Immature natural killer cell (primary cell): ENCODE results near the gene ZNF808. TPM values are rescaled to one million over a fixed set of nuclear protein-coding genes. Genes with fewer than 3 reads are reported as not detected.
"Not testable (repeated sequence)": the region's sequence is repeated elsewhere in the genome, so short reads cannot be mapped to it uniquely, and the experiment has no call there.

Source experiments
- DNase-seq, 3 donors: peaks; one replicate each; pipeline ENCODE4 v3.0.0; 2022; ENCODE audit warnings: mixed read lengths in 1 of 3
- H3K27ac Mint-ChIP-seq, 6 donors: one replicate each; pipeline ENCODE4 v1.8.0; 2020; ENCODE audit warnings: mixed read lengths in 6 of 6, mild to moderate bottlenecking in 5 of 6, inconsistent platforms in 4 of 6, moderate library complexity in 3 of 6
- H3K27me3 Mint-ChIP-seq, 3 donors: one replicate each; pipeline ENCODE4 v1.8.0; 2020 to 2021; ENCODE audit warnings: low read depth in 3 of 3, mild to moderate bottlenecking in 3 of 3, mixed read lengths in 3 of 3, moderate library complexity in 3 of 3, inconsistent platforms in 1 of 3
- H3K36me3 Mint-ChIP-seq, 3 donors: one replicate each; pipeline ENCODE4 v1.8.0; 2020; ENCODE audit warnings: mixed read lengths in 3 of 3, inconsistent platforms in 2 of 3, mild to moderate bottlenecking in 2 of 3
- H3K4me1 Mint-ChIP-seq, 2 donors: one replicate each; pipeline ENCODE4 v1.8.0; 2020; ENCODE audit warnings: inconsistent platforms in 2 of 2, mild to moderate bottlenecking in 2 of 2, mixed read lengths in 2 of 2, moderate library complexity in 1 of 2
- H3K4me3 Mint-ChIP-seq, 5 donors: one replicate each; pipeline ENCODE4 v1.8.0; 2020; ENCODE audit warnings: mild to moderate bottlenecking in 5 of 5, mixed read lengths in 5 of 5, inconsistent platforms in 3 of 5, moderate library complexity in 3 of 5
- H3K9me3 Mint-ChIP-seq, 6 donors: one replicate each; pipeline ENCODE4 v1.8.0; 2020; ENCODE audit warnings: mild to moderate bottlenecking in 6 of 6, mixed read lengths in 6 of 6, inconsistent platforms in 4 of 6, moderate library complexity in 3 of 6
- polyA plus RNA-seq, 3 donors: library from polyadenylated mRNA; unstranded; fragments of 300-500 nt; fragmentation: Illumina TruSeq; gene quantifications; one replicate each; pipeline ENCODE4 v1.2.3, GENCODE V29; 2021

Gene ZNF808
- polyA plus RNA-seq, 3 donors from 2014 or later = 12.4 to 16.6 TPM; not detected in 1

- peaks cover 16 to 55% (median 46%) of the 10 kb centered on the region in 6 donors for H3K9me3 Mint-ChIP-seq
- peaks cover 38 to 70% (median 51%) of the 10 kb centered on the region in 3 donors for H3K36me3 Mint-ChIP-seq
- H3K27ac Mint-ChIP-seq = no peak overlapping the region
- H3K4me3 Mint-ChIP-seq = no peak overlapping the region
- H3K27me3 Mint-ChIP-seq = peaks cover 0 to 4% (median 1%) of the 10 kb centered on the region in 3 donors
- DNase-seq = no peak
- no peaks in the 10 kb centered on the region for H3K4me1 Mint-ChIP-seq
Measured at GRCh38 chr19:52584736-52585440, 57.4 kb downstream of the ZNF808 start.

DNA sequence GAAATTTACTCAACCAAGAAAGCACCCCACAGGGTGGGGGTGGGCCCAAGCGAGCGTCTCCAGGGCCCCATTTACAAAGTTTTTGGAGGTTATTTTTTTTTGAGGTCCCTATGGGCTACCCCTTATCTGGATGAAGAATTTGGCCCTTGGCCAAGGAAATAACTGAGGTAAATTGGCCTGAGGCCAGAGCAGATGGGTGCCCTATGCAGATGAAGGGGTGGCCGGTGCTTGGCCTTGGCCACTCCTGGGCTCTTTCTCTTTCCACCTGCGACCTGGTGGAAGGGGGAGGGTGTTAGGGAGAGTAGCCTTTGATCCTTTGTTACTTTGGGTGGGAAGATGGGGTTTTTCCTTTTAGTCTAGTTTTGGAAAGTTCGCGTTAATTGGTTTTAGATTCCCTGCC, 58.1 kb downstream of the ZNF808 start:
- Mint-ChIP-seq H3K9me3 (peaks cover 16 to 51% (median 43%) of the 10 kb centered on the region in 6 donors), H3K36me3 (peaks cover 34 to 70% (median 52%) of the 10 kb centered on the region in 3 donors), H3K4me3 (no peak overlapping the region), H3K27me3 (peaks cover 0 to 5% (median 1%) of the 10 kb centered on the region in 3 donors), H3K4me1 (no peaks in the 10 kb centered on the region), H3K27ac (no peak overlapping the region)
- no peak for DNase-seq

DNA sequence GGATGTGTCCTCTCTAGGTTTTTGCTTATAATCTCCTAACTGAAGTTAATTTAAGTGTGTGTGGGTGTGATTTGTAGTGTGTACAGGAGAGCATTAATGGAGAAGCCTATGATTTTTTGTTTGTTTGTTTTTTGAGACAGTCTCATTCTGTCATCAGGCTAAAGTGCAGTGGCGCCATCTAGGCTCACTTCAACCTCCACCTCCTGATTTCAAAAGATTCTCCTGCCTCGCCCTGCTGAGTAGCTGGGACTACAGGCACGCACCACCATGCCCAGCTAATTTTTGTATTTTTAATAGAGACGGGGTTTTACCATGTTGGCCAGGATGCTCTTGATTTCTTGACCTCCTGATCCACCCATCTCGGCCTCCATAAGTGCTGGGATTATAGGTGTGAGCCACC, 63.3 kb downstream of the ZNF808 start:
- H3K36me3 Mint-ChIP-seq = peaks cover 22 to 48% (median 37%) of the 10 kb centered on the region in 3 donors
- no peak overlapping the region for H3K4me3 Mint-ChIP-seq
- H3K9me3 Mint-ChIP-seq = peaks cover 3 to 15% (median 10%) of the 10 kb centered on the region in 6 donors
- no peaks in the 10 kb centered on the region for H3K4me1 Mint-ChIP-seq
- peaks cover 0 to 8% (median 0%) of the 10 kb centered on the region in 3 donors for H3K27me3 Mint-ChIP-seq
- H3K27ac Mint-ChIP-seq = peak overlapping the region in 1 of 6 donors; percentile 36
- DNase-seq = peak in 1 of 3 donors; percentile 6

DNA sequence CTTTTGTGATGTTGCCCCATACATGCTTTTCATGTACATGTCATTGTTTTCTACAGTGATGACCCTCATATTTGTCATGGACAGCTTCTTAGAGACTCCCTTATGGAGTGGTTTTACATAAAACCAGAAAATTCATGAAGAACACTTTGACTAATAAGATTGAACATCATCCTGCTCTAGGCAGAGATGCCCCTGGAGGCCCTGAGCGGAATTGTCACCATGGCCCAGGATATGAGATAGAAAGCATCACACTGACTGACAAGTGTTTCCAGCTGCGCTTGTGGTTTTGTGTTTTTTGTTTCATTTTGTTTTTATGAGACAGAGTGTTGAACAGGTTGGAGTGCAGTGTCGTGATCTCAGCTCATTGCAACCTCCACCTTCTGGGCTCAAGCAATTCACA, 64.8 kb downstream of the ZNF808 start:
- DNase-seq = peak in 1 of 3 donors; percentile 12
- H3K27ac Mint-ChIP-seq = no peak overlapping the region
- H3K36me3 Mint-ChIP-seq = peaks cover 37 to 54% (median 51%) of the 10 kb centered on the region in 3 donors
- peaks cover 2 to 19% (median 14%) of the 10 kb centered on the region in 6 donors for H3K9me3 Mint-ChIP-seq
- H3K27me3 Mint-ChIP-seq = peaks cover 0 to 6% (median 0%) of the 10 kb centered on the region in 3 donors
- H3K4me1 Mint-ChIP-seq = no peaks in the 10 kb centered on the region
- no peak overlapping the region for H3K4me3 Mint-ChIP-seq

GRCh38 chr19:52593441-52593840, 66.0 kb downstream of the ZNF808 start:
- peaks cover 38 to 53% (median 51%) of the 10 kb centered on the region in 3 donors for H3K36me3 Mint-ChIP-seq
- not testable (repeated sequence) for H3K4me3 Mint-ChIP-seq

DNA sequence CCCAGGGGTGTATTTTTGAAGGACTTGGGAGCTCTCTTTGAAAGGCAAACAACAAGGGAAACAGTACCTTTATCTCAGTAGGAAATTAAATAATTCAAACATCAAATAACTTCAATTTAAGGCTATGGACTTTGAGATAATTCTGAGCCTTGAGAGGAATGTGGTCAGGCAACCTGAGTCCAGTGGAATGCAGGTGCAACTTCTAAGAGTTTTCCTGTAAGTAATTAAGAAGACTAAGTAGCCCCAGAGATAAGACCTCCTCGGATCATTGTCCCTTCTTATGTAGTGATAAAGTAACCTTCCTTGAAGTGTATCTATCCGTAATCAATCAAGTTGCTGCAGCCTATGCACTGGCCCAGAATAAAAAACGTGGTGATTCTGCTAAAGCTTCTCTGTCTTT, 71.8 kb downstream of the ZNF808 start:
- Mint-ChIP-seq H3K9me3 (peaks cover 0 to 18% (median 10%) of the 10 kb centered on the region in 6 donors), H3K27ac (no peak overlapping the region), H3K27me3 (peaks cover 2% of the 10 kb centered on the region in 3 donors), H3K36me3 (peaks cover 30 to 32% (median 31%) of the 10 kb centered on the region in 3 donors), H3K4me3 (peak overlapping the region in 2 of 5 donors; percentile 24 to 58), H3K4me1 (peaks cover 28 to 30% of the 10 kb centered on the region in 2 donors)
- DNase-seq = no peak

More at GRCh38 chr19:52593441-52593840, 66.0 kb downstream of the ZNF808 start:
- H3K4me1 Mint-ChIP-seq, H3K27ac Mint-ChIP-seq, DNase-seq, H3K27me3 Mint-ChIP-seq: not testable (repeated sequence)
- H3K9me3 Mint-ChIP-seq = peaks cover 0 to 18% (median 11%) of the 10 kb centered on the region in 6 donors

- Mint-ChIP-seq H3K9me3 (peaks cover 0 to 16% (median 10%) of the 10 kb centered on the region in 6 donors), H3K4me1 (peaks cover 35 to 40% of the 10 kb centered on the region in 2 donors), H3K27ac (peak overlapping the region; percentile 78 to 92 (median 86)), H3K27me3 (peaks cover 0 to 2% (median 2%) of the 10 kb centered on the region in 3 donors), H3K36me3 (peaks cover 28% of the 10 kb centered on the region in 3 donors), H3K4me3 (peak overlapping the region; percentile 86 to 96 (median 95))
- no peak for DNase-seq
Measured at GRCh38 chr19:52600639-52601024, 73.2 kb downstream of the ZNF808 start.

DNA sequence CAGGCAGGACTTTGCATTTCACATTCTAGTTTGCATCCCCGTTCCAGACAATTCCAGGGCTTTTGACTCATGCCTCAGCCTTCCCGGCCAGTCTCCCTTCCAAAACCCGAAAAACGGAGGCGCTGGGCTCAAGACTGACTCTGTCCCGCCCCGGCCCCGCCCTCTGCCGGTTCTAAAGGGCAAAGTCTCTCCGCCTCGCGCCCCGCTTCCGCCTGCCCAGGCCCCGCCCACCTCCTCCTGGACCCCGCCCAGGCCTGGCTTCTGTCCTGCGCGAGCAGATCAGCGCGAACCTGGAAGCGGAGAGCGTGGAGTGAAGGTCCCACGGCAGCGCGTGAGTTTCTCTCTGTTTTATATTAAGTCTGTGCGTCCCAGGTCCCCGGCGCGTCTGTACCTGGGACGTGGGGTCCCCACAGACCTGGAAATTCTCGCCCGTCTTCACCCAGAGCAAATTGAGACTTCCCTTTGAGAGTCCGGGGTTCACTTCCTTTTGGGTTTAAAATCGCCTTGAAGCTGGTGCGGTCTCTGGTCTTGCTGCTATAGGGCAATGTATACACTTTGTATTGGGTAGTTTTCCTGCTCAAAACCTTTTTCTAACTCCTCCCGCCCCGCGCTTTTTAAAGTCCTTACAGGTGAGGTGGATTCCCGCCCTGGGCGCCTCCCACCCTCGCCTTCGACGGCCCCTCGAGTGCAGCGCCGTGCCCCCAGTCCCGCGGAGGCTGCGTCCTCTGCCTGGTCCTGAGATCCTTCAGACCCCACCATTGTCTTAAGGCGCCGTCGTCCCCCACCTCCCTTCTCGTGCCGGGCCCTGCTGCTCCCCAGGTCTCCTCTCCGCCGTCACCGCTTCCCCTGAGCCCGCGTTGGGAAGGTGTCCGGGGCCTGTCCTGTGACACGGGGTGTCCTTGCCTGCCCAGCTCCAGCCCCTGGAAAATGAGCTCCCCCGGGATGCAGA, 73.8 kb downstream of the ZNF808 start:
- Mint-ChIP-seq H3K9me3 (peaks cover 0 to 10% (median 8%) of the 10 kb centered on the region in 6 donors), H3K4me1 (peaks cover 39 to 47% of the 10 kb centered on the region in 2 donors), H3K27ac (peak overlapping the region; percentile 78 to 92 (median 87)), H3K27me3 (peaks cover 0 to 3% (median 2%) of the 10 kb centered on the region in 3 donors), H3K36me3 (peaks cover 23 to 25% (median 25%) of the 10 kb centered on the region in 3 donors), H3K4me3 (peak overlapping the region; percentile 86 to 96 (median 95))
- DNase-seq = peak; percentile 88 to 91 (median 90)

- H3K4me3 Mint-ChIP-seq = peak overlapping the region; percentile 86 to 96 (median 95)
- DNase-seq, H3K9me3 Mint-ChIP-seq, H3K27me3 Mint-ChIP-seq: not testable (repeated sequence)
- H3K36me3 Mint-ChIP-seq = peaks cover 17 to 21% (median 20%) of the 10 kb centered on the region in 3 donors
- peak overlapping the region; percentile 78 to 92 (median 87) for H3K27ac Mint-ChIP-seq
- H3K4me1 Mint-ChIP-seq = peaks cover 41 to 53% of the 10 kb centered on the region in 2 donors
Measured at GRCh38 chr19:52601974-52602366, 74.5 kb downstream of the ZNF808 start.

- peak overlapping the region; percentile 32 to 96 (median 95) for H3K4me3 Mint-ChIP-seq
- H3K4me1 Mint-ChIP-seq = peaks cover 41 to 53% of the 10 kb centered on the region in 2 donors
- H3K27ac Mint-ChIP-seq = peak overlapping the region in 2 of 6 donors; percentile 45 to 83
- no peak for DNase-seq
- peaks cover 0 to 4% (median 2%) of the 10 kb centered on the region in 3 donors for H3K27me3 Mint-ChIP-seq
- peaks cover 0 to 2% (median 0%) of the 10 kb centered on the region in 6 donors for H3K9me3 Mint-ChIP-seq
- H3K36me3 Mint-ChIP-seq = peaks cover 10 to 13% (median 13%) of the 10 kb centered on the region in 3 donors
Measured at GRCh38 chr19:52602941-52603340, 75.5 kb downstream of the ZNF808 start.

DNA sequence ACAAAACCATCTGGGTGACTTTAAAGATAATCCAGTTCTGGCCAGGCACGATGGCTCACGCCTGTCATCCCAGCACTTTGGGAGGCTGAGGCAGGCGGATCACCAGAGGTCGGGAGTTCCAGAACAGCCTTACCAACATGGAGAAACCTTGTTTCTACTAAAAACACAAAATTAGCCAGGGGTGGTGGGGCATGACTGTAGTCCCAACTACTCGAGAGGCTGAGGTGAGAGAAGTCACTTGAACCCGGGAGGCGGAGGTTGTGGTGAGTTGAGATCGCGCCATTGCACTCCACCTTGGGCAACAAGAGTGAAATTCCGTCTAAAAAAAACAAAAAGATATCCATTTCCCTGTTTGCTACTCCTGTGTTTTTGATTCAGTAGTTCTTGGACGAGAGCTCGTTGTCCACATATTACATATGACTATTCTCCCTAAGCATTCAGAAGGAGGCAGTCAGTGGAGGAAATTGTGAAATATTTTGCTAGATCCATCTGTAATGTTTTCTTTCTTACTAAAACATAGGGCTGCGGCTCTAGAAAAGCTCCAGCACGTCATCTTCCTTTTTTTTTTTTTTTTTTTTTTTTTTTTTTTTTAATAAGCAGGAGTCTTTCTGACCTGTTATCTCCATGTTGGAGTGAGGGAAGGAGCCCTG, 76.2 kb downstream of the ZNF808 start:
- Mint-ChIP-seq H3K4me3 (peak overlapping the region in 4 of 5 donors; percentile 27 to 54 (median 32)), H3K36me3 (peaks cover 10 to 15% (median 13%) of the 10 kb centered on the region in 3 donors), H3K9me3 (peaks cover 0 to 2% (median 0%) of the 10 kb centered on the region in 6 donors), H3K27ac (no peak overlapping the region), H3K4me1 (peaks cover 41 to 55% of the 10 kb centered on the region in 2 donors), H3K27me3 (peaks cover 0 to 4% (median 2%) of the 10 kb centered on the region in 3 donors)
- no peak for DNase-seq
